A549 (cell line): ENCODE measurements around the gene STAT1. TPM values are rescaled to one million over a fixed set of nuclear protein-coding genes. Genes with fewer than 3 reads are reported as not detected.

Experiments used
- ATAC-seq, 2 experiments: fragments of 200-7000 bp in 1 of 2; fragments of >200 bp in 1 of 2; cut with Nextera tagmentation in 1 of 2; cut with Tn5 transposase in 1 of 2; 3 replicates each; pipeline versions ENCODE4 v1.8.0 to v1.9.1; 2018 to 2020; ENCODE audit warnings: mild to moderate bottlenecking in 1 of 2, moderate library complexity in 1 of 2
- CTCF ChIA-PET: fragments of 300-600 bp; sonication (Branson Sonifier 250); formaldehyde crosslinking; extraction: SDS; loops from one replicate; lab custom pipeline; 2021; ENCODE audit warnings: antibody characterized with exemption, inconsistent platforms; lab: Yijun Ruan, JAX
- POLR2A ChIA-PET: fragments of 350-600 bp; formaldehyde crosslinking; extraction: SDS; loops from one replicate; lab custom pipeline; 2021; ENCODE audit warnings: antibody characterized with exemption, inconsistent platforms; lab: Yijun Ruan, JAX
- DNase-seq, 2 experiments: peaks; one replicate each; pipeline versions ENCODE4 v3.0.0 to v3.0.0-alpha.2; 2011 to 2016; ENCODE audit warnings: low read depth in 1 of 2, low spot score in 1 of 2
- FAIRE-seq: peaks from 2 replicates; lab custom pipeline; 2011; peaks lifted over from hg19 to GRCh38; lab: Jason Lieb, UNC
- H3K27ac ChIP-seq, 2 experiments: fragments of >200 bp; sonication (Bioruptor Twin); formaldehyde crosslinking; 3 replicates each; pipeline ENCODE4 v1.5.1; 2016 to 2017
- H3K4me1 ChIP-seq: fragments of >200 bp; sonication (Bioruptor Twin); formaldehyde crosslinking; 3 replicates; pipeline ENCODE4 v1.6.1; 2016
- H3K4me2 ChIP-seq: fragments of >200 bp; sonication (Bioruptor Twin); formaldehyde crosslinking; 3 replicates; pipeline ENCODE4 v1.6.1; 2016
- H3K4me3 ChIP-seq: fragments of >200 bp; sonication (Bioruptor Twin); formaldehyde crosslinking; 3 replicates; pipeline ENCODE4 v1.5.1; 2016
- H3K9me3 ChIP-seq: fragments of >200 bp; sonication (Bioruptor Twin); formaldehyde crosslinking; 3 replicates; pipeline ENCODE4 v1.6.1; 2016
- BHLHE40 ChIP-seq: IDR thresholded peaks from 2 replicates; pipeline ENCODE4 v1.6.1; 2012; ENCODE audit warnings: low read depth, low read length, inconsistent platforms
- NPAS2 ChIP-seq: fragments of 250-450 bp; sonication (Bioruptor Pico); IDR thresholded peaks from 2 replicates; pipeline ENCODE4 v1.8.0; 2022; ENCODE audit warnings: mild to moderate bottlenecking, moderate library complexity, borderline replicate concordance
- WGBS: methylation state at CpG from one replicate; pipeline ENCODE4 v1.1.6; 2017; ENCODE audit errors: missing lambda C conversion rate; 5-methylcytosine and 5-hydroxymethylcytosine counted together
- polyA plus RNA-seq, 4 experiments: library from polyadenylated mRNA; depleted of rRNA in 3 of 4; stranded (reverse); fragments of >200 nt; fragmentation: RNase III in 1 of 4; extraction: RNeasy Plus Mini Kit Qiagen cat#74134 plus additional on column Dnase treatment in 1 of 4; gene quantifications; 2 replicates in 3 of 4; 3 replicates in 1 of 4; pipeline ENCODE4 v1.2.3, GENCODE V29; 2011 to 2017

Gene STAT1
- polyA plus RNA-seq, 2 of the 4 experiments (the other 2 are of a cell fraction), result 105 to 182 TPM

GRCh38 chr2:190920085-190920484, 93.9 kb downstream of the STAT1 start:
- DNase-seq, result no peak
- Histone ChIP-seq H3K27ac (no peak overlapping the region), H3K4me1 (peaks cover 75% of the 10 kb centered on the region), H3K4me3 (no peak overlapping the region), H3K4me2 (no peak overlapping the region), H3K9me3 (no peaks in the 10 kb centered on the region)
- POLR2A ChIA-PET, result no interaction called here
- ATAC-seq, result no peak
- TF ChIP-seq NPAS2 (no peak), BHLHE40 (no peak)
- 86% methylated on average over 3 of the region's 3 CpGs for WGBS
- CTCF ChIA-PET, result no interaction called here
- no peak for FAIRE-seq

Other genes with a start within 250 kb of the STAT1 start
- 221 and 269 TPM in 2 replicates for gene GLS, start 133.3 kb downstream of the STAT1 start, polyA plus RNA-seq (2011; rRNA removed)
- gene GLS, start 133.3 kb downstream of the STAT1 start, polyA plus RNA-seq (2017; fragmentation: RNase III; extraction: RNeasy Plus Mini Kit Qiagen cat#74134 plus additional on column Dnase treatment), result 270 to 321 TPM (median 286 TPM) in 3 replicates
- gene STAT4, start 136.8 kb upstream of the STAT1 start, polyA plus RNA-seq (2011; rRNA removed), result 32.4 and 34.4 TPM in 2 replicates
- gene STAT4, start 136.8 kb upstream of the STAT1 start, polyA plus RNA-seq (2017; fragmentation: RNase III; extraction: RNeasy Plus Mini Kit Qiagen cat#74134 plus additional on column Dnase treatment), result 11.6 to 14.0 TPM (median 11.7 TPM) in 3 replicates
- gene MYO1B, start 231.2 kb upstream of the STAT1 start, polyA plus RNA-seq (2011; rRNA removed), result 154 and 159 TPM in 2 replicates
- 77.7 to 96.4 TPM (median 77.9 TPM) in 3 replicates for gene MYO1B, start 231.2 kb upstream of the STAT1 start, polyA plus RNA-seq (2017; fragmentation: RNase III; extraction: RNeasy Plus Mini Kit Qiagen cat#74134 plus additional on column Dnase treatment)